ENCODE data around the gene MPV17L2. TPM values are rescaled to one million over a fixed set of nuclear protein-coding genes. Genes with fewer than 3 reads are reported as not detected.

The MPV17L2 gene
- 21.3 and 42.0 TPM in 2 replicates for total RNA-seq

GRCh38 chr19:18192673-18193387, at the start of gene MPV17L2:
Gene MPV17L2 (plus strand): TSS chr19:18193218. CDS start chr19:18193282, 64 bp downstream.

DNA sequence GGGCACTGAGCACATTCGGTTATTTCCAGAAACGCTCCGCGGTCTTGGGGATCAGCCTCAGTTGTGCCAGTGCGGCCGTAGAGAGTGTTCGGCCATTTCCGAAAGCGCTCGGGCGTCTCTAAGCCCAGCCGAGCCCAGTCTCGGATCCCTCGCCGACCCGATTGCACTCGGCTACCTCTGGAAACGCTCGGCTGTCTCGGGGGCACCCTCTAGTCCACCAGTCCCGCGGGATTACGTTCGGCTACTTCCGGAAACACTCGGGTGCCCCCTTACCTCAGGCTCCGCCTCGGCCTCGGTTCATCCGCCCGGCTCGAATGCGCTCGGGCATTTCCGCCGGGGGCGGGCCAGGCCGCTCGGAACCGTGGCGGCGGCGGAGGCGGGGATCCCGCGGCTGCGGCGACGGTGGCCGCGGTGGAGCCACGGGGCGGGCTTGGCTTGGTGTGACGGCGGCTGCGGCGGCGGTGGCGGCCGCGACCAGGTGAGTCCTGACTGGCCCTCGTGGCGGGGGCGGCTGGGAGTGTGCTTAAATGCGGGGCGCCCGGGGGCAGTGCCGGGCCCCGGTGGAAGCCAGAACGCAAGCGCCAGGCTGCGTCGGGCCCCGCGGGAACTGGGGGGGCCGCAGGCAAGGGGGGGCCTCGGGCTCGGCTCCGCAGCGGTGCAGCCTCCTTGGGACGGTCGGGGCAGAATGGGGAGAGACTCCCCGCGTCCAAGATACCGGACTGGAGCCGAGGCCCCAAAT, 40.0 kb upstream of the MPV17L2 start, which contains the start of gene PIK3R2:
PIK3R2 (plus strand) TSS at position 347 of the 739 bp plus-strand sequence. CDS start 2,717 bp downstream, outside the sequence.

DNA sequence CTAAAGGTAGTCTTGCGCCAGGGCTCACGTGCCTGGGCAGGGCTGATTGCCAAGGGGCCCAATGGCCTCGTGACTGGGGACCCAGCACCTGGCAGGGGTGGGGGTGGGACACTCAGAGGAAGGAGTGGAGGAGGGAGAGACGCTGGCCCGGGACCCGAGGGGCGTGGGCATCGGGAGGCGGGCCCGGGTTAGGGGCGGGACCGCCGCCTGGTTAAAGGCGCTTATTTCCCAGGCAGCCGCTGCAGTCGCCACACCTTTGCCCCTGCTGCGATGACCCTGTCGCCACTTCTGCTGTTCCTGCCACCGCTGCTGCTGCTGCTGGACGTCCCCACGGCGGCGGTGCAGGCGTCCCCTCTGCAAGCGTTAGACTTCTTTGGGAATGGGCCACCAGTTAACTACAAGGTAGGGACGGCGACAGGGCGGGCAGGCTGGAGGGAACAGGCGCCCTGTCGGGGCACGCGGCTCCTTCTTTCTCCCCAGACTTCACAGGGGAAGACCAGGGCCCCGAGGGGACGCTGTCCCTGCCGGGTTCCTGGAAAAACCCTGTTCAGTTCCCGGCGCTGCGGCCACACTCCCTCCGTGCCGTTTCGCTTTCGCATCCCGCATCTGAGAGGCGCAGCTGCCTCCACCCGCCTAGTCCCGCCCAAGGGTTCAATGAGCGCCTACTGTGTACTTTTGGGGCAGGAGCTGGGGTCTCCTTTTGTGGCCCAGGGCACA, 19.3 kb upstream of the MPV17L2 start, which contains the start of gene IFI30:
IFI30 (plus strand) TSS at position 242 of the 717 bp plus-strand sequence; CDS start at position 271, 29 bp downstream.

DNA sequence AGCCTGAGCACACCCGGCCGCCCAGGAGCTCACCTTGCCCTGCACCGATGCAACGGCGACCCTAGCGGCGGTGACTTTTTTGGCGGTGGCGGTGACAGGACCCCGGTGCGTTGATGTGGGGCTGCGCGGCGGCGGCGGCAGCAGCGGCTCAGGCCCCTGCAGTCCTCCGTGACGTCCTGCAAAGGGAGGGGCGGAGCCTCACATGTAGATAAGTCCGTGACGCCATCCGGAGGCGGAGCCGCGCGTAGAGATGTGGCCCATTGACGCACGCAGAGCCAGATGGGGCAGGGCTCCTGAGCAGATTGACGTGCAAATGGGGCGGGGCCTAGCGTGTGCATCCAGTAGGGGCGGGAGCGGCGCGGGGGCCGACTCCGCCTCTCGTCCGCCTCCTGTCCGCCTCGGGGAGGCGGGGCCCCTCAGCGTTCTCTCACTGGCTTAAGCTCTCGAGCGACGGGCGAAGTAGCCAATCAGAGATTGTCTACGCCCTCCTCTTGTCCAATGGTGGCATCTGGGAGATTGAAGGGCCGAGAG, 10.9 kb downstream of the MPV17L2 start, which contains the start of gene RAB3A:
RAB3A (minus strand) TSS at position 180 of the 531 bp plus-strand sequence. CDS start 1,302 bp downstream, outside the sequence.

GRCh38 chr19:18225702-18226468, 32.9 kb downstream of the MPV17L2 start, which contains the start of gene PDE4C:
Gene PDE4C (minus strand): TSS chr19:18226438. CDS start chr19:18226415, 23 bp downstream.

Small RNA genes within 50 kb of the gene (small RNA-seq; reads per million reads assigned to genes)
- gene IFI30 (ENCODE audit: low replicate concordance), result not detected

Other genes with a start within 250 kb of the MPV17L2 start
- not detected in 2 replicates for gene KCNN1, start 226.1 kb upstream of the MPV17L2 start, total RNA-seq
- gene ARRDC2, start 185.0 kb upstream of the MPV17L2 start, total RNA-seq, result 4.6 and 8.9 TPM in 2 replicates
- gene IL12RB1, start 106.3 kb upstream of the MPV17L2 start, total RNA-seq, result 0.43 and 0.88 TPM in 2 replicates
- 3.0 and 3.1 TPM in 2 replicates for gene MAST3, start 95.4 kb upstream of the MPV17L2 start, total RNA-seq
- gene PIK3R2, start 40.1 kb upstream of the MPV17L2 start, total RNA-seq, result 23.2 and 47.7 TPM in 2 replicates
- 23.9 and 24.3 TPM in 2 replicates for gene IFI30, start 19.4 kb upstream of the MPV17L2 start, total RNA-seq
- 2.0 and 3.1 TPM in 2 replicates for gene RAB3A, start 10.8 kb downstream of the MPV17L2 start, total RNA-seq
- 0.29 and 1.3 TPM in 2 replicates for gene PDE4C, start 33.2 kb downstream of the MPV17L2 start, total RNA-seq
- gene IQCN, start 81.2 kb downstream of the MPV17L2 start, total RNA-seq, result 0.57 and 1.1 TPM in 2 replicates
- gene JUND, start 88.4 kb downstream of the MPV17L2 start, total RNA-seq, result 120 and 186 TPM in 2 replicates
- 88.8 and 171 TPM in 2 replicates for gene LSM4, start 129.9 kb downstream of the MPV17L2 start, total RNA-seq
- gene PGPEP1, start 147.4 kb downstream of the MPV17L2 start, total RNA-seq, result 40.8 and 45.5 TPM in 2 replicates
- 98.2 and 1,056 TPM in 2 replicates for gene GDF15, start 192.9 kb downstream of the MPV17L2 start, total RNA-seq
- gene LRRC25, start 204.4 kb downstream of the MPV17L2 start, total RNA-seq, result 0.14 and 0.44 TPM in 2 replicates
- gene SSBP4, start 226.2 kb downstream of the MPV17L2 start, total RNA-seq, result 65.7 and 128 TPM in 2 replicates
- 24.9 and 56.5 TPM in 2 replicates for gene ISYNA1, start 244.9 kb downstream of the MPV17L2 start, total RNA-seq

Data from placental pericyte (primary cell).